ENCODE measurements around the gene VCP.

- TF ChIP-seq, protein P1, sequence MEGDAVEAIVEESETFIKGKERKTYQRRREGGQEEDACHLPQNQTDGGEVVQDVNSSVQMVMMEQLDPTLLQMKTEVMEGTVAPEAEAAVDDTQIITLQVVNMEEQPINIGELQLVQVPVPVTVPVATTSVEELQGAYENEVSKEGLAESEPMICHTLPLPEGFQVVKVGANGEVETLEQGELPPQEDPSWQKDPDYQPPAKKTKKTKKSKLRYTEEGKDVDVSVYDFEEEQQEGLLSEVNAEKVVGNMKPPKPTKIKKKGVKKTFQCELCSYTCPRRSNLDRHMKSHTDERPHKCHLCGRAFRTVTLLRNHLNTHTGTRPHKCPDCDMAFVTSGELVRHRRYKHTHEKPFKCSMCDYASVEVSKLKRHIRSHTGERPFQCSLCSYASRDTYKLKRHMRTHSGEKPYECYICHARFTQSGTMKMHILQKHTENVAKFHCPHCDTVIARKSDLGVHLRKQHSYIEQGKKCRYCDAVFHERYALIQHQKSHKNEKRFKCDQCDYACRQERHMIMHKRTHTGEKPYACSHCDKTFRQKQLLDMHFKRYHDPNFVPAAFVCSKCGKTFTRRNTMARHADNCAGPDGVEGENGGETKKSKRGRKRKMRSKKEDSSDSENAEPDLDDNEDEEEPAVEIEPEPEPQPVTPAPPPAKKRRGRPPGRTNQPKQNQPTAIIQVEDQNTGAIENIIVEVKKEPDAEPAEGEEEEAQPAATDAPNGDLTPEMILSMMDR (IDR thresholded peaks at IDR 0.05) = no peak
- TF ChIP-seq POLR2A (IDR thresholded peaks at IDR 0.05) = no peak
Observed at GRCh38 chr9:35105571-35106342, 33.3 kb upstream of the VCP start.
